Body of pancreas (tissue), 4 donors: Measurements from ENCODE around the gene PTGES2. TPM values are rescaled to one million over a fixed set of nuclear protein-coding genes. Genes with fewer than 3 reads are reported as not detected.

Experiments used
- ATAC-seq: fragments of 150-250 bp; one replicate; pipeline ENCODE4 v1.9.1; 2016
- DNase-seq, 4 donors: peaks; one replicate each; pipeline ENCODE4 v3.0.0-alpha.2; 2019
- H3K27ac ChIP-seq, 4 donors: fragments of 200-600 bp; sonication (generic); 1 replicate in 3 of 4; 2 replicates in 1 of 4; pipeline versions ENCODE4 v1.5.1 to v1.6.1; 2016 to 2019; ENCODE audit warnings: mild to moderate bottlenecking in 1 of 4, mixed read lengths in 1 of 4, moderate library complexity in 1 of 4
- H3K27me3 ChIP-seq, 2 donors: fragments of 200-600 bp; sonication (generic); one replicate each; pipeline ENCODE4 v1.6.0; 2016; ENCODE audit warnings: mild to moderate bottlenecking in 1 of 2
- H3K36me3 ChIP-seq, 2 donors: fragments of 200-600 bp; sonication (generic); replicated peaks in 1 of 2; 2 replicates each; pipeline ENCODE4 v1.5.1; 2016; ENCODE audit warnings: low read depth in 2 of 2; ENCODE audit not compliant: insufficient read depth in 1 of 2
- H3K4me1 ChIP-seq: fragments of 200-600 bp; sonication (generic); one replicate; pipeline ENCODE4 v1.6.0; 2016
- H3K4me3 ChIP-seq, 2 donors: fragments of 200-600 bp; sonication (generic); 1 replicate in 1 of 2; 2 replicates in 1 of 2; pipeline ENCODE4 v1.5.1; 2016 to 2019
- H3K9me3 ChIP-seq, 3 donors: fragments of 200-600 bp; sonication (generic); 1 replicate in 2 of 3; 2 replicates in 1 of 3; pipeline ENCODE4 v1.5.1; 2016
- POLR2A ChIP-seq, 3 donors: fragments of 450-650 bp; IDR thresholded peaks; one replicate each; pipeline ENCODE4 v1.6.1; 2016; ENCODE audit warnings: antibody characterized with exemption in 3 of 3, mild to moderate bottlenecking in 2 of 3
- WGBS, 2 donors: methylation state at CpG; one replicate each; pipeline ENCODE4 v1.1.5; 2017; 5-methylcytosine and 5-hydroxymethylcytosine counted together
- intact Hi-C: fragments of 100-400 bp; cut with DNase I; formaldehyde crosslinking; loops from one replicate; pipeline ENCODE4 v1.15.1; 2023
- total RNA-seq, 2 donors: library from RNA; depleted of rRNA; stranded (reverse); fragments of >200 nt; gene quantifications; one replicate each; pipeline ENCODE4 v1.1.0, GENCODE V29; 2016
- TF ChIP-seq, protein P1 (sequence below), 7 experiments: fragments of 450-650 bp in 4 of 7; fragments of 200-600 bp in 3 of 7; sonication (generic) in 3 of 7; IDR thresholded peaks; one replicate each; pipeline ENCODE4 v1.5.1; 2016 to 2019; ENCODE audit warnings: antibody characterized with exemption in 7 of 7

The PTGES2 gene
- total RNA-seq, 2 donors from 2014 or later: 55.8 to 145 TPM

DNA sequence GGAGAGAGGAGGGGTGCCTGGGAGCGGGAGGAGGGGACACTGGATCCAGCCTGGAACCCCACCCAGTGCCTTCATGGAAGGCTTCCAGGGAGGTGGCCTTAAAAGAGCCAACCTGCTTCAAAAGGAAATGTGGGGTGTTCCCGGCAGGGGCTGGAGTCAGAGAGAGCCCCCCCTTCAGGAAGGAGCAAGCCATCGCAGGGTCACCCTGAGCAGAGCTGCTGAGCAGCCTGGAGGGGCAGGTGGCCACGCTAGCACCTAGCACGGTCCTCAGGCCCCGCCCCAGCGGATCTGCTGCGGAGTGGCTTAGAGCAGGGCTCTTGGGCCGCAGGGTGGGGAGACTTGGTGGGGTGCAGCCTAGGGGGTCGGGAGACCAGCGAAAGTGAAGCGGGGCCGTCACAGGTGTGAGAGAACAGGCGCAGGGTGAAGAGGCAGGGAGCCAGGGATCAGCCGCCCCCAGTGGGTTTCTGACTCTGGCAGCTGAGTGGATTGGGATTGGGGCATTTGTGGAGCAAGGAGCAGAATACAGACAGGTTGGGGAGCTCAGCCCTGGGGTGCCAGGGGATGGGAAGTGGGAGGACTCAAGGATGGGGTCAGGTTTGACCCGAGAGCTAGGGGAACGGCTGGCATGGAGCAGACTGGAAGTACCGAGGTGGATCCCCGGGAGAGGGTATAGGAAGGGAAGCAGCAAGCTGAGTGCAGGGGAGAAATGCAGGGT, 23.2 kb upstream of the PTGES2 start:
- no peak for DNase-seq
- H3K4me3 ChIP-seq: no peak overlapping the region
- no peaks in the 10 kb centered on the region for H3K36me3 ChIP-seq
- intact Hi-C loops: no loop called here
- 71 to 85% methylated on average over 18 to 19 of the region's 19 CpGs for WGBS, 2 donors
- no peak for ATAC-seq
- TF ChIP-seq, protein P1, sequence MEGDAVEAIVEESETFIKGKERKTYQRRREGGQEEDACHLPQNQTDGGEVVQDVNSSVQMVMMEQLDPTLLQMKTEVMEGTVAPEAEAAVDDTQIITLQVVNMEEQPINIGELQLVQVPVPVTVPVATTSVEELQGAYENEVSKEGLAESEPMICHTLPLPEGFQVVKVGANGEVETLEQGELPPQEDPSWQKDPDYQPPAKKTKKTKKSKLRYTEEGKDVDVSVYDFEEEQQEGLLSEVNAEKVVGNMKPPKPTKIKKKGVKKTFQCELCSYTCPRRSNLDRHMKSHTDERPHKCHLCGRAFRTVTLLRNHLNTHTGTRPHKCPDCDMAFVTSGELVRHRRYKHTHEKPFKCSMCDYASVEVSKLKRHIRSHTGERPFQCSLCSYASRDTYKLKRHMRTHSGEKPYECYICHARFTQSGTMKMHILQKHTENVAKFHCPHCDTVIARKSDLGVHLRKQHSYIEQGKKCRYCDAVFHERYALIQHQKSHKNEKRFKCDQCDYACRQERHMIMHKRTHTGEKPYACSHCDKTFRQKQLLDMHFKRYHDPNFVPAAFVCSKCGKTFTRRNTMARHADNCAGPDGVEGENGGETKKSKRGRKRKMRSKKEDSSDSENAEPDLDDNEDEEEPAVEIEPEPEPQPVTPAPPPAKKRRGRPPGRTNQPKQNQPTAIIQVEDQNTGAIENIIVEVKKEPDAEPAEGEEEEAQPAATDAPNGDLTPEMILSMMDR (IDR thresholded peaks at IDR 0.05): no peak
- no peaks in the 10 kb centered on the region for H3K27me3 ChIP-seq
- H3K4me1 ChIP-seq: peaks cover 31% of the 10 kb centered on the region
- no peaks in the 10 kb centered on the region for H3K9me3 ChIP-seq
- H3K27ac ChIP-seq: peak overlapping the region in 2 of 4 donors; percentile 78 to 87

- H3K4me3 ChIP-seq: no peak overlapping the region
- ATAC-seq: no peak
- TF ChIP-seq, protein P1 (IDR thresholded peaks at IDR 0.05): no peak
- TF ChIP-seq POLR2A (IDR thresholded peaks at IDR 0.05): no peak
- no peaks in the 10 kb centered on the region for H3K36me3 ChIP-seq
- intact Hi-C loops: no loop called here
- DNase-seq: no peak
- peak overlapping the region in 3 of 4 donors; percentile 64 to 87 (median 78) for H3K27ac ChIP-seq
- 69 to 73% methylated on average over 11 of the region's 11 CpGs for WGBS, 2 donors
- H3K4me1 ChIP-seq: peaks cover 31% of the 10 kb centered on the region
- H3K9me3 ChIP-seq: no peaks in the 10 kb centered on the region
- no peaks in the 10 kb centered on the region for H3K27me3 ChIP-seq
Measured at GRCh38 chr9:128149951-128150593, 22.5 kb upstream of the PTGES2 start.

DNA sequence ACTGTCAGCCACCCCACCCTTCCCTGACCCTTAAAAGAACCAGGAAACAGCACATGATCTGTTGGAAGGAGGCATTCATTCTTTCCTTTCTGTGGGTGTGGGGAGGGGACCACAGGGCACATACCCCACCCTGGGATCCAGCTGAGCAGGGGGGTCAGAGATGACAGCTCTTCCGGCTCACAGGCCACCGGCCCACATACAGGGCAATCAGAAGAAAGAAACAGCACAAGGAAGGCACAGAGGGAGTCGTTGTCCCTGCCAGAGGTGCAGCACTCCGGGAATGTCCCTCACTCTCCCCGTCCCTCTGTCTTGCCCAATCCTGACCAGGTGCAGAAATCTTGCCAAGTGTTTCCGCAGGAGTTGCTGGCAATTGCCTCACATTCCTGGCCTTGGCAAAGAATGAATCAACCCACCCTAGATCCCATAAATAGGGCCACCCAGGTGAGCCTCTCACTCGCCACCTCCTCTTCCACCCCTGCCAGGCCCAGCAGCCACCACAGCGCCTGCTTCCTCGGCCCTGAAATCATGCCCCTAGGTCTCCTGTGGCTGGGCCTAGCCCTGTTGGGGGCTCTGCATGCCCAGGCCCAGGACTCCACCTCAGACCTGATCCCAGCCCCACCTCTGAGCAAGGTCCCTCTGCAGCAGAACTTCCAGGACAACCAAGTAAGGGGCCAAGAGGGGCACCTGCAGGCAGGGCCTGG, 21.6 kb upstream of the PTGES2 start, which contains the start of gene LCN2:
TSS of gene LCN2 (plus strand) at position 453 of the 701 bp plus-strand sequence. CDS start at position 526, 73 bp downstream.
- TF ChIP-seq, protein P1 (IDR thresholded peaks at IDR 0.05): no peak
- peak in 2 of 3 donors; percentile 52 to 73 for TF ChIP-seq POLR2A (IDR thresholded peaks at IDR 0.05)
- intact Hi-C loops: no loop called here
- Histone ChIP-seq H3K9me3 (no peaks in the 10 kb centered on the region), H3K36me3 (no peaks in the 10 kb centered on the region), H3K4me3 (no peak within 1 kb of the TSS), H3K27me3 (no peaks in the 10 kb centered on the region), H3K4me1 (peaks cover 31% of the 10 kb centered on the region), H3K27ac (peak within 1 kb of the TSS; percentile 55 to 87 (median 71))
- 28 to 41% methylated on average over 4 to 9 of the region's 9 CpGs for WGBS, 2 donors
- DNase-seq (peak; percentile 76 to 92 (median 82)), ATAC-seq (peak; percentile 89)

DNA sequence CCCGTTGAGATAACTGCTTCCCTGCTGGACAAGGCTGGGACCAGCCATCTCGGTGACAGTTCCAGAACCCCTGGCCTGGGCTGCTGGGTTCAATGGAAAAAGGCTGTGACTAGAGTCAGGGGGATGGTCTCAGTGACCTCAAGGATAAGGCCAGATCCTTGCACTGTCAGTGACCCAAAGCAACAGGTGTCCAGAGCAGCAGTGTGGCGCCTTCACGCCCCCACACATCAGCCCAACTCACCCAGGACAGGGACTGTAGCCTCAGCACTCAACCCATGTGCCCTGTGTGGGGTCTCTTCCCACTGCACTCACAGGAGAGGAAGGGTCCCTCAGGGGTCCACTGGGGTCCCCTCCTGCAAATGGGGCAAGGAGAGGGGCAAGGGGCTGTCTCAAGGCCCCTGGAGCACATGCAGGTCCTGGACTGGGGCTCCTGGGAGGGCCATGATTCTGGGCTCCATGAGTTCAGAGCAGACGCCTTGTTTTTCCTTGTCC, 21.0 kb upstream of the PTGES2 start:
- intact Hi-C loops: no loop called here
- H3K9me3 ChIP-seq: no peaks in the 10 kb centered on the region
- H3K36me3 ChIP-seq: no peaks in the 10 kb centered on the region
- TF ChIP-seq, protein P1 (IDR thresholded peaks at IDR 0.05): no peak
- TF ChIP-seq POLR2A (IDR thresholded peaks at IDR 0.05): no peak
- no peaks in the 10 kb centered on the region for H3K27me3 ChIP-seq
- no peak overlapping the region for H3K4me3 ChIP-seq
- ATAC-seq (no peak), DNase-seq (no peak)
- 86 to 90% methylated on average over 2 to 5 of the region's 5 CpGs for WGBS, 2 donors
- H3K27ac ChIP-seq: peak overlapping the region; percentile 55 to 87 (median 71)
- H3K4me1 ChIP-seq: peaks cover 31% of the 10 kb centered on the region
